Activated naive CD8-positive, alpha-beta T cell treated with anti-CD3 and anti-CD28 coated beads, Interleukin-2, amount 50 U/mL, for 24 hours (primary cell): ENCODE results near the gene COPS2.
"Not testable (repeated sequence)": the region's sequence is repeated elsewhere in the genome, so short reads cannot be mapped to it uniquely, and the experiment has no call there.

Experiments
- ATAC-seq: fragments of 150-1000 bp; cut with Tn5 transposase; one replicate; pipeline ENCODE4 v1.10.0; 2021
- DNase-seq: peaks from one replicate; pipeline ENCODE4 v3.0.0; 2021
- H3K27ac Mint-ChIP-seq: one replicate; pipeline ENCODE4 v1.8.0; 2021; ENCODE audit warnings: mild to moderate bottlenecking, mixed read lengths
- H3K27me3 Mint-ChIP-seq: one replicate; pipeline ENCODE4 v1.8.0; 2021; ENCODE audit warnings: mixed read lengths
- H3K36me3 Mint-ChIP-seq: one replicate; pipeline ENCODE4 v1.8.0; 2021; ENCODE audit warnings: low read depth, mixed read lengths
- H3K4me1 Mint-ChIP-seq: one replicate; pipeline ENCODE4 v1.8.0; 2021; ENCODE audit warnings: mixed read lengths
- H3K4me3 Mint-ChIP-seq: one replicate; pipeline ENCODE4 v1.8.0; 2021; ENCODE audit warnings: mild to moderate bottlenecking, moderate library complexity, mixed read lengths
- H3K9me3 Mint-ChIP-seq: one replicate; pipeline ENCODE4 v1.8.0; 2021; ENCODE audit warnings: mixed read lengths

COPS2 gene

GRCh38 chr15:49175582-49176397 lies 20.4 kb upstream of the COPS2 start:
- not testable (repeated sequence) for H3K27ac Mint-ChIP-seq, H3K9me3 Mint-ChIP-seq

GRCh38 chr15:49174902-49175301 lies 19.5 kb upstream of the COPS2 start:
- ATAC-seq (no peak), DNase-seq (no peak)
- Mint-ChIP-seq H3K4me3 (no peak overlapping the region), H3K27me3 (no peaks in the 10 kb centered on the region), H3K4me1 (peaks cover 27% of the 10 kb centered on the region), H3K27ac (no peak overlapping the region), H3K36me3 (peaks cover 9% of the 10 kb centered on the region), H3K9me3 (no peaks in the 10 kb centered on the region)

More at GRCh38 chr15:49175582-49176397, 20.4 kb upstream of the COPS2 start:
- H3K4me1 Mint-ChIP-seq = peaks cover 21% of the 10 kb centered on the region
- H3K27me3 Mint-ChIP-seq, ATAC-seq, H3K4me3 Mint-ChIP-seq, H3K36me3 Mint-ChIP-seq, DNase-seq: not testable (repeated sequence)

- Mint-ChIP-seq H3K9me3 (no peaks in the 10 kb centered on the region), H3K27me3 (no peaks in the 10 kb centered on the region), H3K4me1 (peaks cover 35% of the 10 kb centered on the region), H3K27ac (no peak overlapping the region), H3K4me3 (peak overlapping the region; percentile 96), H3K36me3 (peaks cover 4% of the 10 kb centered on the region)
- no peak for DNase-seq
- ATAC-seq = no peak
Measured at GRCh38 chr15:49171790-49172189, 16.4 kb upstream of the COPS2 start.

GRCh38 chr15:49169880-49170597 lies 14.6 kb upstream of the COPS2 start, which contains the start of gene GALK2:
Gene GALK2, plus strand, starts transcription at chr15:49170247. Its CDS starts 76 bp downstream, at chr15:49170323.
- H3K36me3 Mint-ChIP-seq = peaks cover 2% of the 10 kb centered on the region
- peak within 1 kb of the TSS; percentile 96 for H3K27ac Mint-ChIP-seq
- DNase-seq = peak; percentile 80
- H3K9me3 Mint-ChIP-seq = no peaks in the 10 kb centered on the region
- peak; percentile 100 for ATAC-seq
- H3K27me3 Mint-ChIP-seq = no peaks in the 10 kb centered on the region
- peak within 1 kb of the TSS; percentile 96 for H3K4me3 Mint-ChIP-seq
- H3K4me1 Mint-ChIP-seq = peaks cover 34% of the 10 kb centered on the region

GRCh38 chr15:49168016-49168415 lies 12.6 kb upstream of the COPS2 start:
- no peak for DNase-seq
- Mint-ChIP-seq H3K4me3 (no peak overlapping the region), H3K9me3 (no peaks in the 10 kb centered on the region), H3K27ac (no peak overlapping the region), H3K27me3 (no peaks in the 10 kb centered on the region), H3K36me3 (peaks cover 3% of the 10 kb centered on the region), H3K4me1 (peaks cover 33% of the 10 kb centered on the region)
- no peak for ATAC-seq

GRCh38 chr15:49164865-49165264 lies 9.5 kb upstream of the COPS2 start:
- Mint-ChIP-seq H3K36me3 (peaks cover 6% of the 10 kb centered on the region), H3K27ac (no peak overlapping the region), H3K27me3 (no peaks in the 10 kb centered on the region), H3K4me3 (no peak overlapping the region), H3K4me1 (peaks cover 8% of the 10 kb centered on the region), H3K9me3 (no peaks in the 10 kb centered on the region)
- DNase-seq (no peak), ATAC-seq (no peak)

GRCh38 chr15:49163678-49164077 lies 8.3 kb upstream of the COPS2 start:
- no peak for ATAC-seq
- Mint-ChIP-seq H3K27me3 (no peaks in the 10 kb centered on the region), H3K27ac (no peak overlapping the region), H3K4me3 (no peak overlapping the region), H3K9me3 (no peaks in the 10 kb centered on the region), H3K36me3 (peaks cover 6% of the 10 kb centered on the region), H3K4me1 (no peaks in the 10 kb centered on the region)
- no peak for DNase-seq

- no peak for ATAC-seq
Measured at GRCh38 chr15:49155834-49156627, 632 bp upstream of the COPS2 start.

GRCh38 chr15:49154799-49155109 lies 645 bp downstream of the COPS2 start:
- ATAC-seq (no peak), DNase-seq (no peak)
- H3K27me3 Mint-ChIP-seq = no peaks in the 10 kb centered on the region
- peaks cover 54% of the 10 kb centered on the region for H3K4me1 Mint-ChIP-seq
- no peaks in the 10 kb centered on the region for H3K9me3 Mint-ChIP-seq
- peak overlapping the region; percentile 100 for H3K4me3 Mint-ChIP-seq
- peak overlapping the region; percentile 100 for H3K27ac Mint-ChIP-seq
- H3K36me3 Mint-ChIP-seq = peaks cover 10% of the 10 kb centered on the region

More at GRCh38 chr15:49155834-49156627, 632 bp upstream of the COPS2 start:
- peaks cover 7% of the 10 kb centered on the region for H3K36me3 Mint-ChIP-seq
- no peaks in the 10 kb centered on the region for H3K9me3 Mint-ChIP-seq
- H3K4me1 Mint-ChIP-seq = peaks cover 48% of the 10 kb centered on the region
- H3K27me3 Mint-ChIP-seq = no peaks in the 10 kb centered on the region
- H3K4me3 Mint-ChIP-seq = peak overlapping the region; percentile 100
- DNase-seq = no peak
- peak overlapping the region; percentile 100 for H3K27ac Mint-ChIP-seq

- DNase-seq (no peak), ATAC-seq (no peak)
- no peaks in the 10 kb centered on the region for H3K9me3 Mint-ChIP-seq
- H3K4me1 Mint-ChIP-seq = peaks cover 58% of the 10 kb centered on the region
- peak overlapping the region; percentile 100 for H3K27ac Mint-ChIP-seq
- H3K36me3 Mint-ChIP-seq = peaks cover 12% of the 10 kb centered on the region
- H3K27me3 Mint-ChIP-seq = no peaks in the 10 kb centered on the region
- peak overlapping the region; percentile 100 for H3K4me3 Mint-ChIP-seq
Measured at GRCh38 chr15:49154359-49154758, 1.0 kb downstream of the COPS2 start.

GRCh38 chr15:49152552-49153312 lies 2.7 kb downstream of the COPS2 start:
- DNase-seq (no peak), ATAC-seq (no peak)
- Mint-ChIP-seq H3K4me3 (peak overlapping the region; percentile 100), H3K27ac (no peak overlapping the region), H3K4me1 (peaks cover 65% of the 10 kb centered on the region), H3K27me3 (no peaks in the 10 kb centered on the region), H3K36me3 (peaks cover 12% of the 10 kb centered on the region), H3K9me3 (no peaks in the 10 kb centered on the region)

GRCh38 chr15:49151831-49152230 lies 3.6 kb downstream of the COPS2 start:
- no peaks in the 10 kb centered on the region for H3K27me3 Mint-ChIP-seq

GRCh38 chr15:49148727-49149126 lies 6.7 kb downstream of the COPS2 start:
- Mint-ChIP-seq H3K36me3 (peaks cover 21% of the 10 kb centered on the region), H3K27ac (no peak overlapping the region), H3K9me3 (no peaks in the 10 kb centered on the region), H3K4me3 (no peak overlapping the region), H3K4me1 (peaks cover 60% of the 10 kb centered on the region), H3K27me3 (no peaks in the 10 kb centered on the region)
- DNase-seq = no peak
- ATAC-seq = no peak

More at GRCh38 chr15:49151831-49152230, 3.6 kb downstream of the COPS2 start:
- Mint-ChIP-seq H3K4me1 (peaks cover 65% of the 10 kb centered on the region), H3K4me3 (no peak overlapping the region), H3K9me3 (no peaks in the 10 kb centered on the region), H3K27ac (no peak overlapping the region), H3K36me3 (peaks cover 12% of the 10 kb centered on the region)
- no peak for ATAC-seq
- no peak for DNase-seq

- Mint-ChIP-seq H3K9me3 (no peaks in the 10 kb centered on the region), H3K27me3 (no peaks in the 10 kb centered on the region), H3K4me3 (no peak overlapping the region), H3K27ac (no peak overlapping the region), H3K36me3 (peaks cover 23% of the 10 kb centered on the region), H3K4me1 (peaks cover 56% of the 10 kb centered on the region)
- ATAC-seq (no peak), DNase-seq (no peak)
Measured at GRCh38 chr15:49148298-49148697, 7.1 kb downstream of the COPS2 start.
